Cardiac septum (tissue), 1 donor: ENCODE data around the gene ATP13A4. TPM values are rescaled to one million over a fixed set of nuclear protein-coding genes. Genes with fewer than 3 reads are reported as not detected.

Experiments
- DNase-seq: peaks from one replicate; pipeline ENCODE4 v3.0.0-alpha.2; 2020; ENCODE audit warnings: low spot score
- intact Hi-C: fragments of 100-400 bp; cut with DNase I; formaldehyde crosslinking; loops from one replicate; pipeline ENCODE4 v1.14.0; 2022
- total RNA-seq: library from RNA; stranded (reverse); fragmentation: NEBNext Ultra II Directional; extraction: Animal tissue kit (Norgen Biotek cat#: 25700); gene quantifications from one replicate; pipeline ENCODE4 v1.2.1, GENCODE V29; 2021
- donor health status: DM: no; HTN: no; CAD: no.

ATP13A4 gene
- total RNA-seq, 1 donor from 2014 or later: not detected

DNA sequence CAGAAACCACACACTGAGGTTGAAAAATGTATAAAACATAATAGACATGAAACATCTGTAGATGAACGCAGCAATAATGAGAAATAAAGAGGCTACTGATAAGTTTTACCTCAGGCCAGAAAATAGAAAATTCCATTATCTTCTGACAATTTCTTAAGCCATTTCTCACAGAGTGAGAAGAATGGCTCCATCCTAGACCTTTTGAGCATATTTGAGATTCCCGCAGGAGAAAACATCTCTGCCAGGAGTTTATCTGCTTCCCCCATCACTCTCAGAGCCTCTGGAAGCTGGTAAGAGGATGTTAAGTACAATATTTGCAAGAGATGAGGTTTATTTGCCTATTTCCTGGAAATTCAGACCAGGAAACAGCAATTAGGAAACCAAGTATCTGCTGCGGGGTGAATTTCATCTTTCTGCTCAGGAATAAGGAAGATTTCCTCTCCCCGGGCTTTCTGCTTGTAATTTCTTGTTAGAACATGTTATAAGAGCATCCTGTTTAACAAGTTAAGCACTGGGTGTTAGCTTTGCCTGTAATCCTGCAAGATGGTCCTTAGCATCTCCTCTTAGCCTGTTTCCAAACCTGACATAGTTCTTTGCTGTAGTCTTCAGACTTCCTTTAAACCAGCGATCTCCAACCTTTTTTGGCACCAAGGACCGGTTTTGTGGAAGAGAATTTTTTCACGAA, 54.8 kb downstream of the ATP13A4 start:
- no peak for DNase-seq
- intact Hi-C loops: no loop called here

GRCh38 chr3:193499136-193499770, 55.4 kb downstream of the ATP13A4 start:
- no peak for DNase-seq
- intact Hi-C loops: no loop called here

DNA sequence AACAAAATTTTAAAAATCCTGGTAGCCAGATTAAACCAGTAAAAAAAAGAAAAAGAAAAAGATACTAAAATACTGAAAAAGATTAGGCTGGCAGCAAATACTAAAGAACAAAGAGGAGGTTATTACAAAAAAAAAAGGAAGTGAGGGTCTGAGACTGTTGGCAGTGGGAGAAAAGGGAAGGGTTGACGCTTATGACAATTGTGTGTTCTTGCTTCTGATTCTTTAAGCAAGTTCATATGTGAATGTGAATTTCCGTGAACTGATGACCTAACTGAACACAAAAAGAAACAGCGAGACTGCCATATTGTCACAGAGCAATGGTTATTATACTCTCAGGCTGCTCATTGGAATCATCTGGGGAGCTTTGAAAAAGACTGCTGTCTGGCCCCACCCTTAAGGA, 56.5 kb downstream of the ATP13A4 start:
- intact Hi-C loops: no loop called here
- DNase-seq: no peak

DNA sequence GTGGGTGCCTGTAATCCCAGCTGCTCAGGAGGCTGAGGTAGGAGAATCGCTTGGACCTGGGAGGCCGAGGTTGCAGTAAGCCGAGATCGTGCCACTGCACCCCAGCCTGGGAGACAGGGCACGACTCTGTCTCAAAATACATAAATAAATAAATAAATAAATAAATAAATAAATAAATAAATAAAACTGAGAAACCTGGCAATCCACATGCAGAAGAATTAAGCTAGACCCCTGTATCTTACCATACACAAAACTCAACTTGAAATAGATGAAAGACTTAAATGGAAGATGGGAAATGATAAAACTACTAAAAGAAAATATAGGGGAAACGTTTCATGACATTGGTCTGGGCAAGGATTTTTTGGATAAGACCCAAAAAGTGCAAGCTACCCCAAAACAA, 58.0 kb downstream of the ATP13A4 start:
- DNase-seq: no peak
- intact Hi-C loops: no loop called here

DNA sequence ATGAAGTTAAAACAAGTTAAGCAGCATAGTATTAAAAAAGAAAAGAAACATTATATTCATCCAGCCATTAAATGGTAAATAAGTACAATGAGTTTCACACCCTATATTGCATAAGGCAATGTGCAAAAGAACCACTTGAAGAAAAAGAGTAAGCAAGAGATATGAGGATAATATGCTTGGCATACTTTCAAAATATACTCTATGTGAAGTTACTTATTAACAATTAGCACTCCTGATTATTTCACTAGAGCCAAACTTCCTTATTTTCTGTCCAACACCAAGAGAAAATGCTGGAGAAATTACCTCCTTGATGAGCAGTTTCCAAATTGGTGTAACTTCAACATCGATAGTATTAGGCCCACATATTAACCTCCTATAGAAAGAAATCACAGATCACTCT, 63.7 kb downstream of the ATP13A4 start:
- intact Hi-C loops: no loop called here
- no peak for DNase-seq

- intact Hi-C loops: no loop called here
These were observed 64.1 kb downstream of the ATP13A4 start for GRCh38 chr3:193490580-193490979.

GRCh38 chr3:193489949-193490348, 64.7 kb downstream of the ATP13A4 start:
- intact Hi-C loops: no loop called here
- DNase-seq: no peak

More at GRCh38 chr3:193490580-193490979, 64.1 kb downstream of the ATP13A4 start:
- DNase-seq: no peak

GRCh38 chr3:193488741-193489140, 66.0 kb downstream of the ATP13A4 start:
- intact Hi-C loops: no loop called here
- no peak for DNase-seq

GRCh38 chr3:193483988-193484539, 70.6 kb downstream of the ATP13A4 start:
- DNase-seq: no peak
- intact Hi-C loops: no loop called here

DNA sequence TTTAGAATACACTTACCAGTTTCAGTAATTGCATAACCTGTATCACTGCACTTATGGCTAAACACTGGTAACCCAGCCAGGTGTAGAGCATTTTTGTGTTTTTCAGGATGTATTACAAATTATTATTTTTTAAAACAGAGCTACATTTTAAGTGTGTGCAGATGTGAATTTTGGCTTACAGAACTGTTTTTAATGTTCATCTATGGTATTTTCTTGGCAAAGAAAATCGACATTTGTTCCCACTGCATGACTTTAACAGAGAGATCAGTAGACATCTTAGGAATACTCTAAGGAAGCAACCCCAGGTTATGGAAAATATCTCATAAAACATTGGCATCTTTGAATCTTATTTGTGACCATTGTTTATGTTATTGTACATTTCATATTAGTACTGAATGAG, 73.3 kb downstream of the ATP13A4 start:
- intact Hi-C loops: no loop called here
- no peak for DNase-seq

GRCh38 chr3:193474446-193474845, 80.2 kb downstream of the ATP13A4 start:
- intact Hi-C loops: no loop called here
- DNase-seq: no peak

DNA sequence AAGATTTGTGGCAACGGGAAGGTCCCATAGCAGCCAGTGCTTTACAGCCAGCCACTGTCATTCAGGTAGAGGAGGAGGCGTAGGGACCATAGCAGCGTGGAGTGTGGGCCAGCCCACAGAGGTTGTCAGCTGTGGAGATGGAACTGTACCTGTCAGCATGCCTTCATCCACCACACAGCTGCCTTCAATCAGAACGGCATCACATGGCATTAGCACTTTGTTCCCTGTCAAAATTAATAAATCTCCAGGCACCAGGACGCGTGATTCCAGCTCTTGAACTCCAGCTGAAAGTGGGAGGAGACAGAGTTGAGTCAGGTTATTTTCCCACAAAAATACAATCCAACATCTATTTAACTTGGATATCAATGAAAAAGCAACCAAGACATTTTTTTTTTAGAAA, 84.0 kb downstream of the ATP13A4 start:
- DNase-seq: no peak
- intact Hi-C loops: no loop called here

DNA sequence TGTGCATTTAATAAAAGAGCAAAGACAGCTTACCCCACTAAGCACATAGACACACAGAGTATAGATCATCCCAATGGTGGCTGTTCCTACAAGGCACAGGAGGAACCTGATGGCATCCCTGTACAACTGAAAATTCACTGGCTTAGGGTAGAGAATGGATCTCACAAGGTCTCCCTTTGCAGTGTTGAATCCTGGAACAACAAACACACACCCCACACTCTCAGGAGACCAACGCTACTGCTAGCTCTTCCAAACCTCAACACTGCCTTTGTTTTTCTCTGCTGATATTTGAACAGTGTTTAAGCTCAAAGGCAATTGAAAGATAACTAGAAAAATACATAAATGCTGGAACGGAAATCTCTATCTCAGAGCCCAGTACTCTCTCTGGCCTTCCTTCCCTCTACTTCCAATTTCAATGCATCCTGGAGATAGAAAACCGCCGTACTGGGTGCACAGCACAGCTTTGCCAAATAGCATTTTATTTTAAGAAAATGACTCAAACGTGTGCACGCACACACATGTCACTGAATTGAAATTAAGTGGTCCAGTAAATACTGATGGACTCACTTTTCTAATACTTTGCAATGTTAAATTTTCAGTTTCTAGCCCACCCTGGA, 88.6 kb downstream of the ATP13A4 start:
- DNase-seq: no peak
- intact Hi-C loops: no loop called here

- intact Hi-C loops: loop anchor here (5.0 kb wide), 2 partner anchors 107 to 653 kb away; no protein-coding TSS in a partner anchor
- DNase-seq: no peak
These were observed 89.8 kb downstream of the ATP13A4 start for GRCh38 chr3:193464889-193465288.

DNA sequence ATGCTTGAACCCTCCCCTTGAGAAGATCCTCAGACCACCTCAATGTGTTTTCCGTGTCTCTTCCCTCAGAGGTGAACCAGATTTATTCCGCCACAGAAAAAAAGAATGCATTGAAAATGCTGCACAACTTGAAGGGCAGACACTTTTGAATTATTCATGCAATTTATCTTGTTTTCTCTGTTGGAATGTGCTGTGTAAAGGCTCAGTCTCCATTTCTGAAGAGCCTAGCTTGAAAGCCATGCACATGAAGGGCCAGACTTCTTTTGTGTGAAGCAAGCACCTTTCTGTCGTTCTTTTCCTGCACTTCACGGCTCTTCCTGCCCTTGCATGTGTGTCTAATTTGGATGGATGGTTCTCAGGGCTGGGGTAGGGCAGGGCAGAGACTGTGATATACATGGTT, 97.2 kb downstream of the ATP13A4 start:
- DNase-seq: no peak
- intact Hi-C loops: loop anchor here (10.0 kb wide), 1 partner anchor 263 kb away; no protein-coding TSS in a partner anchor

DNA sequence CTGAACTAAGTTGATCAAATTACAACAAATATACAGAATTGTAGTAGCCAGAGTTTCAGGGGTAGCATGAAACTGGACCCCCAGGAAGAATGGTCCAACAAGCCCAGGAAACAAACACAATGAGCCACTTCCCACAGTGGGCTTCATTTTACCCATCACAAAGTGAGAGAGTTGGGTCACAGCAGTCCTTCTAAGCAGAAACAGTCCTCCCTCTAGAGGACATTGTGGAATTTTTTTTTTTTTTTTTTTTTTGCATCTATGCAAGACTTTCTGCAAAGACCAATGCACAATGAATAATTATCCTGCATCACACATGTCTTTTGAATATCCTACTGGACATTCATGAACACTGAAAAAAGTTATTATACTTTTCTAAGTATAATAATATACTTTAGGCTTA, 102.4 kb downstream of the ATP13A4 start:
- DNase-seq: no peak
- intact Hi-C loops: loop anchor here (10.0 kb wide), 1 partner anchor 258 kb away; no protein-coding TSS in a partner anchor

- no peak for DNase-seq
- intact Hi-C loops: loop anchor here (10.0 kb wide), 1 partner anchor 257 kb away; no protein-coding TSS in a partner anchor
These were observed 102.8 kb downstream of the ATP13A4 start for GRCh38 chr3:193451902-193452301.

GRCh38 chr3:193446965-193447602, 107.6 kb downstream of the ATP13A4 start:
- intact Hi-C loops: no loop called here
- no peak for DNase-seq

GRCh38 chr3:193439423-193439822, 115.3 kb downstream of the ATP13A4 start:
- intact Hi-C loops: no loop called here

More at GRCh38 chr3:193439423-193439822, 115.3 kb downstream of the ATP13A4 start:
- DNase-seq: no peak
